Fibroblast of the aortic adventitia (primary cell): ENCODE measurements around the gene UGT1A6. TPM values are rescaled to one million over a fixed set of nuclear protein-coding genes. Genes with fewer than 3 reads are reported as not detected.
A peak's percentile ranks its signal among the peaks of the same experiment; 100 is the strongest.

Experiments used
- DNase-seq: peaks from one replicate; pipeline ENCODE4 v3.0.0-alpha.2; 2010; ENCODE audit warnings: low read depth
- H3K4me3 ChIP-seq: 2 replicates; pipeline ENCODE4 v1.5.1; 2011; ENCODE audit warnings: low read depth, mild to moderate bottlenecking, control low read depth, low read length, moderate library complexity
- CTCF ChIP-seq: IDR thresholded peaks from 2 replicates; pipeline ENCODE4 v1.5.1; 2011; ENCODE audit warnings: mild to moderate bottlenecking, low read length, control low read depth, inconsistent platforms; ENCODE audit not compliant: insufficient read depth
- total RNA-seq: library from RNA; depleted of rRNA; stranded (reverse); fragments of >200 nt; gene quantifications from 2 replicates; pipeline ENCODE4 v1.2.3, GENCODE V29; 2012; ENCODE audit warnings: low replicate concordance

The UGT1A6 gene
- total RNA-seq, 1 donor: 0.09 TPM

GRCh38 chr2:233798335-233799086 lies 105.8 kb downstream of the UGT1A6 start:
- DNase-seq: no peak
- H3K4me3 ChIP-seq: no peak overlapping the region
- TF ChIP-seq CTCF: no peak

GRCh38 chr2:233799087-233799665 lies 106.5 kb downstream of the UGT1A6 start:
- no peak for TF ChIP-seq CTCF
- DNase-seq: no peak
- no peak overlapping the region for H3K4me3 ChIP-seq

- no peak for TF ChIP-seq CTCF
- no peak for DNase-seq
- H3K4me3 ChIP-seq: no peak overlapping the region
Measured at GRCh38 chr2:233799716-233800115, 107.0 kb downstream of the UGT1A6 start.

GRCh38 chr2:233800208-233800607 lies 107.5 kb downstream of the UGT1A6 start:
- DNase-seq: no peak
- no peak for TF ChIP-seq CTCF
- H3K4me3 ChIP-seq: no peak overlapping the region

GRCh38 chr2:233801357-233802131 lies 108.9 kb downstream of the UGT1A6 start:
- TF ChIP-seq CTCF: no peak
- peak; percentile 12 for DNase-seq

GRCh38 chr2:233802132-233802815 lies 109.6 kb downstream of the UGT1A6 start:
- no peak for DNase-seq
- no peak overlapping the region for H3K4me3 ChIP-seq
- no peak for TF ChIP-seq CTCF

More at GRCh38 chr2:233801357-233802131, 108.9 kb downstream of the UGT1A6 start:
- no peak overlapping the region for H3K4me3 ChIP-seq
